ENCODE data around the gene NRCAM.

The NRCAM gene

GRCh38 chr7:108132551-108133265 lies 323.5 kb downstream of the NRCAM start:
- no peaks in the 10 kb centered on the region for H3K9me3 ChIP-seq (ENCODE audit: control insufficient read depth, insufficient read depth, low read length)
- no peak overlapping the region for H3K9ac ChIP-seq (ENCODE audit: low read depth, low read length)
- peaks cover 3% of the 10 kb centered on the region; the same call in 1 of the 2 replicates for H3K4me1 ChIP-seq (ENCODE audit: insufficient read depth, low read length)

GRCh38 chr7:108130261-108130660 lies 326.0 kb downstream of the NRCAM start, which contains the start of gene LAMB4:
TSS of gene LAMB4 (minus strand) at chr7:108130361. CDS start at chr7:108123164, 7,197 bp downstream.
- H3K4me1 ChIP-seq (ENCODE audit: insufficient read depth, low read length) = peaks cover 3% of the 10 kb centered on the region; the same call in 1 of the 2 replicates
- no peaks in the 10 kb centered on the region for H3K9me3 ChIP-seq (ENCODE audit: control insufficient read depth, insufficient read depth, low read length)
- no peaks in the 10 kb centered on the region for H3K36me3 ChIP-seq (ENCODE audit: insufficient read depth, low read length)
- no peak within 1 kb of the TSS for H3K9ac ChIP-seq (ENCODE audit: low read depth, low read length)

More at GRCh38 chr7:108132551-108133265, 323.5 kb downstream of the NRCAM start:
- H3K36me3 ChIP-seq (ENCODE audit: insufficient read depth, low read length) = no peaks in the 10 kb centered on the region

- Histone ChIP-seq H3K9ac (ENCODE audit: low read depth, low read length) (no peak overlapping the region), H3K9me3 (ENCODE audit: control insufficient read depth, insufficient read depth, low read length) (no peaks in the 10 kb centered on the region), H3K4me1 (ENCODE audit: insufficient read depth, low read length) (peaks cover 3% of the 10 kb centered on the region; the same call in 1 of the 2 replicates), H3K36me3 (ENCODE audit: insufficient read depth, low read length) (no peaks in the 10 kb centered on the region)
Observed at GRCh38 chr7:108129018-108129965, 326.9 kb downstream of the NRCAM start.

GRCh38 chr7:108128514-108128913 lies 327.7 kb downstream of the NRCAM start:
- H3K4me1 ChIP-seq (ENCODE audit: insufficient read depth, low read length) = peaks cover 3% of the 10 kb centered on the region; the same call in 1 of the 2 replicates
- no peaks in the 10 kb centered on the region for H3K36me3 ChIP-seq (ENCODE audit: insufficient read depth, low read length)
- H3K9me3 ChIP-seq (ENCODE audit: control insufficient read depth, insufficient read depth, low read length) = no peaks in the 10 kb centered on the region
- H3K9ac ChIP-seq (ENCODE audit: low read depth, low read length) = no peak overlapping the region

- H3K36me3 ChIP-seq (ENCODE audit: insufficient read depth, low read length) = no peaks in the 10 kb centered on the region
- no peaks in the 10 kb centered on the region for H3K9me3 ChIP-seq (ENCODE audit: control insufficient read depth, insufficient read depth, low read length)
- no peaks in the 10 kb centered on the region for H3K4me1 ChIP-seq (ENCODE audit: insufficient read depth, low read length)
- no peak overlapping the region for H3K9ac ChIP-seq (ENCODE audit: low read depth, low read length)
Observed at GRCh38 chr7:108127461-108127860, 328.8 kb downstream of the NRCAM start.

GRCh38 chr7:108124820-108125219 lies 331.4 kb downstream of the NRCAM start:
- no peak overlapping the region for H3K9ac ChIP-seq (ENCODE audit: low read depth, low read length)
- no peaks in the 10 kb centered on the region for H3K9me3 ChIP-seq (ENCODE audit: control insufficient read depth, insufficient read depth, low read length)
- H3K4me1 ChIP-seq (ENCODE audit: insufficient read depth, low read length) = no peaks in the 10 kb centered on the region
- H3K36me3 ChIP-seq (ENCODE audit: insufficient read depth, low read length) = no peaks in the 10 kb centered on the region

- Histone ChIP-seq H3K4me1 (ENCODE audit: insufficient read depth, low read length) (no peaks in the 10 kb centered on the region), H3K9me3 (ENCODE audit: control insufficient read depth, insufficient read depth, low read length) (no peaks in the 10 kb centered on the region), H3K9ac (ENCODE audit: low read depth, low read length) (no peak overlapping the region), H3K36me3 (ENCODE audit: insufficient read depth, low read length) (no peaks in the 10 kb centered on the region)
Observed at GRCh38 chr7:108122181-108122580, 334.1 kb downstream of the NRCAM start.

- H3K9ac ChIP-seq (ENCODE audit: low read depth, low read length) = no peak overlapping the region
- H3K9me3 ChIP-seq (ENCODE audit: control insufficient read depth, insufficient read depth, low read length) = no peaks in the 10 kb centered on the region
- H3K36me3 ChIP-seq (ENCODE audit: insufficient read depth, low read length) = no peaks in the 10 kb centered on the region
- H3K4me1 ChIP-seq (ENCODE audit: insufficient read depth, low read length) = no peaks in the 10 kb centered on the region
Observed at GRCh38 chr7:108120933-108121332, 335.3 kb downstream of the NRCAM start.

- Histone ChIP-seq H3K4me1 (ENCODE audit: insufficient read depth, low read length) (no peaks in the 10 kb centered on the region), H3K36me3 (ENCODE audit: insufficient read depth, low read length) (no peaks in the 10 kb centered on the region), H3K9me3 (ENCODE audit: control insufficient read depth, insufficient read depth, low read length) (no peaks in the 10 kb centered on the region), H3K9ac (ENCODE audit: low read depth, low read length) (no peak overlapping the region)
Observed at GRCh38 chr7:108120196-108120595, 336.0 kb downstream of the NRCAM start.

GRCh38 chr7:108118959-108119358 lies 337.3 kb downstream of the NRCAM start:
- Histone ChIP-seq H3K9me3 (ENCODE audit: control insufficient read depth, insufficient read depth, low read length) (no peaks in the 10 kb centered on the region), H3K4me1 (ENCODE audit: insufficient read depth, low read length) (no peaks in the 10 kb centered on the region), H3K9ac (ENCODE audit: low read depth, low read length) (no peak overlapping the region), H3K36me3 (ENCODE audit: insufficient read depth, low read length) (no peaks in the 10 kb centered on the region)

- no peaks in the 10 kb centered on the region for H3K36me3 ChIP-seq (ENCODE audit: insufficient read depth, low read length)
- H3K9ac ChIP-seq (ENCODE audit: low read depth, low read length) = no peak overlapping the region
- no peaks in the 10 kb centered on the region for H3K9me3 ChIP-seq (ENCODE audit: control insufficient read depth, insufficient read depth, low read length)
- H3K4me1 ChIP-seq (ENCODE audit: insufficient read depth, low read length) = no peaks in the 10 kb centered on the region
Observed at GRCh38 chr7:108114117-108114841, 342.0 kb downstream of the NRCAM start.

- H3K36me3 ChIP-seq (ENCODE audit: insufficient read depth, low read length) = no peaks in the 10 kb centered on the region
- H3K9me3 ChIP-seq (ENCODE audit: control insufficient read depth, insufficient read depth, low read length) = no peaks in the 10 kb centered on the region
- no peaks in the 10 kb centered on the region for H3K4me1 ChIP-seq (ENCODE audit: insufficient read depth, low read length)
- no peak overlapping the region for H3K9ac ChIP-seq (ENCODE audit: low read depth, low read length)
Observed at GRCh38 chr7:108112683-108113082, 343.6 kb downstream of the NRCAM start.

- H3K4me1 ChIP-seq (ENCODE audit: insufficient read depth, low read length) = no peaks in the 10 kb centered on the region
- no peaks in the 10 kb centered on the region for H3K9me3 ChIP-seq (ENCODE audit: control insufficient read depth, insufficient read depth, low read length)
- no peak overlapping the region for H3K9ac ChIP-seq (ENCODE audit: low read depth, low read length)
- H3K36me3 ChIP-seq (ENCODE audit: insufficient read depth, low read length) = no peaks in the 10 kb centered on the region
Observed at GRCh38 chr7:108109221-108109908, 346.9 kb downstream of the NRCAM start.

- Histone ChIP-seq H3K36me3 (ENCODE audit: insufficient read depth, low read length) (no peaks in the 10 kb centered on the region), H3K4me1 (ENCODE audit: insufficient read depth, low read length) (no peaks in the 10 kb centered on the region), H3K9me3 (ENCODE audit: control insufficient read depth, insufficient read depth, low read length) (no peaks in the 10 kb centered on the region), H3K9ac (ENCODE audit: low read depth, low read length) (no peak overlapping the region)
Observed at GRCh38 chr7:108108131-108108530, 348.1 kb downstream of the NRCAM start.

All from ES-I3 (cell line).